ENCODE data around the gene CNIH1. TPM values are rescaled to one million over a fixed set of nuclear protein-coding genes. Genes with fewer than 3 reads are reported as not detected.
"Not testable (repeated sequence)": the region's sequence is repeated elsewhere in the genome, so short reads cannot be mapped to it uniquely, and the experiment has no call there.

The CNIH1 gene
- total RNA-seq, 2 donors from 2014 or later = 51.7 to 56.8 TPM

GRCh38 chr14:54455363-54455762 lies 14.2 kb upstream of the CNIH1 start:
- no peak for DNase-seq (ENCODE audit: low spot score)
- Mint-ChIP-seq H3K27me3 (no peaks in the 10 kb centered on the region), H3K27ac (no peak overlapping the region), H3K4me3 (no peak overlapping the region), H3K36me3 (no peaks in the 10 kb centered on the region), H3K4me1 (ENCODE audit: low read depth in 2 of 2) (no peaks in the 10 kb centered on the region), H3K9me3 (no peaks in the 10 kb centered on the region)
- no peak for ATAC-seq

- not testable (repeated sequence) for H3K4me3 Mint-ChIP-seq; DNase-seq (ENCODE audit: low spot score); H3K27me3 Mint-ChIP-seq; H3K4me1 Mint-ChIP-seq (ENCODE audit: low read depth in 2 of 2); H3K9me3 Mint-ChIP-seq; ATAC-seq; H3K36me3 Mint-ChIP-seq; H3K27ac Mint-ChIP-seq
Observed at GRCh38 chr14:54453990-54454389, 12.8 kb upstream of the CNIH1 start.

DNA sequence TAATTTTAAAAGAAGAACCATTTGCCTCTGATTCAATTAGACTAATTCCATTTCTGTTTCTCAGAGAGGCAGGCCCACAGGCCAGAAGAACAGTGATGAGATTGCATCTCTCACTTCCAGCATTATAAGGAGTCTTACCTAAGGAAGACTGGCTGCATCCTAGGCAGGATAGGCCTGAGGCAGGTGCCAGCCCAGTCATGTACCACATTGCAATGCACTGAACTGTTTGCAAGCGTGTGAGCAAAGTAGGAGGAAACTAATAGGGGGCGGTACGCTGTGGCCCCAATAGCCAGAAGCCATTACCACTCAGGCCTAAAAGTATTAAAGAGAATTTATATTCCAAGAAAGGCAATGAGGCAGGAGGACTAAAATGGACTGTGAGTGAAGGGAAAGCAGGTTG lies 12.1 kb upstream of the CNIH1 start:
- Mint-ChIP-seq H3K36me3 (no peaks in the 10 kb centered on the region), H3K9me3 (no peaks in the 10 kb centered on the region), H3K4me3 (no peak overlapping the region), H3K4me1 (ENCODE audit: low read depth in 2 of 2) (no peaks in the 10 kb centered on the region), H3K27ac (no peak overlapping the region), H3K27me3 (peaks cover 6 to 12% of the 10 kb centered on the region in 2 donors)
- ATAC-seq (no peak), DNase-seq (ENCODE audit: low spot score) (no peak)

DNA sequence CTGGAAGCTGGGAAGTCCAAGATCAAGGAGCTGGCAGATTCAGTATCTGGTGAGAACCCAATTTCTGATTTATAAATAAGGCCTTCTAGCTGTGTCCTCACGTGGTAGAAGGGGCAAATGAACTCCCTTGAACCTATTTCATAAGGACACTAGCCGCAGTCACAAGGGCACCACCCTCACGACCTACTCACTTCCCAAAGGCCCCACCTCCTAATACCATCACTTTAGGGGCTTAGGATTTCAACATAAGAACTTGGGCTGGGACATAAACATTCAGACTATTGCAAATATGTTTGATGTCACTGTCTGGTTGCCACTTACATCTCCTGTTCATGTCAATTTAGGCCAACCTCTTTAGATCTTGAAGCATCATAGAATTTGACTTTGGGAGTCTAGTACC lies 10.8 kb upstream of the CNIH1 start:
- Mint-ChIP-seq H3K4me1 (ENCODE audit: low read depth in 2 of 2) (no peaks in the 10 kb centered on the region), H3K4me3 (no peak overlapping the region), H3K27ac (no peak overlapping the region), H3K27me3 (peaks cover 10 to 18% of the 10 kb centered on the region in 2 donors), H3K9me3 (no peaks in the 10 kb centered on the region), H3K36me3 (no peaks in the 10 kb centered on the region)
- DNase-seq (ENCODE audit: low spot score) (no peak), ATAC-seq (no peak)

DNA sequence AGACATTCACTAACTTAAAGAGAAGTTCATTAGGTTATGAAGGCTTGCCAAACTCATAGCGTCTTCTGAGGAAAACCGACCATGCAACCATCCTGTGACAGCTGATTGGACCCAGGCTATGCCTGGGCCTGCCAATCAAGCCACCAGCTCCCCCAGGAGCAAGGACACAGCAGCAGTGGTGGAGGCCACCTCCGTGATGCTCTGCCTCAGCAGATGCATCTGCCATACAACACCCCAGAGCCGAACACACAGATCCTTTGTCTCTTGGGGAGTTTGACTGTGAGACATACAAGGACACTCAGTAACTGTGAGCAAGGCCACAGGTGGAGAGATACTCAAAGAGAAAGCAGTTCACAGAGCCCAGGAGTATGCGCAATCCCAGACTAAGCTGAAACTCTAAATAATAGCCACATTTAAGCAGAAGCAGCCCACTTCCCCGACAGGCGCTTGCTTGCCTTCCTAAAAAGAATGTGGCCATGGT lies 10.0 kb upstream of the CNIH1 start:
- Mint-ChIP-seq H3K9me3 (no peaks in the 10 kb centered on the region), H3K27ac (no peak overlapping the region), H3K4me1 (ENCODE audit: low read depth in 2 of 2) (no peaks in the 10 kb centered on the region), H3K36me3 (no peaks in the 10 kb centered on the region), H3K4me3 (no peak overlapping the region), H3K27me3 (peaks cover 13 to 20% of the 10 kb centered on the region in 2 donors)
- ATAC-seq (no peak), DNase-seq (ENCODE audit: low spot score) (no peak)

DNA sequence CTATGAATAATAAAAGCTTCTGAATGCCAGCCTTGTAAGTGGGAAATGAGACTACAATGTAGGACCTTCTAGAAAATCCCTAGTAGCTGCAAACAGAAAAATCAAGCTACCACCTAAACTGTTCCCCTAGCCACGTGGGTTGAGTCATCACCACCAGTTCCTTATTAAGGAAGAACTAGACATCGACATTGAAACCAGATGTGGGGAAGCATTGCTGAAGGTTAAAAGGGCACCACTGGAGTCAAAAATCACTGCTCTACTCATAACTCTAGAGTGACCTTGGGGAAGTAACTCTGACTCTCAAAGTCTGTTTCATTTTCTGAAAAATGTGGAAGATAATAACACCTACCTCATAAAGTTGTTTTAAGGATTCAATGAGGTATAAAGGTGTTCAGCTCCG lies 9.4 kb upstream of the CNIH1 start:
- Mint-ChIP-seq H3K9me3 (no peaks in the 10 kb centered on the region), H3K27me3 (peaks cover 15 to 26% of the 10 kb centered on the region in 2 donors), H3K4me1 (ENCODE audit: low read depth in 2 of 2) (no peaks in the 10 kb centered on the region), H3K27ac (no peak overlapping the region), H3K4me3 (no peak overlapping the region), H3K36me3 (no peaks in the 10 kb centered on the region)
- DNase-seq (ENCODE audit: low spot score) (no peak), ATAC-seq (no peak)

DNA sequence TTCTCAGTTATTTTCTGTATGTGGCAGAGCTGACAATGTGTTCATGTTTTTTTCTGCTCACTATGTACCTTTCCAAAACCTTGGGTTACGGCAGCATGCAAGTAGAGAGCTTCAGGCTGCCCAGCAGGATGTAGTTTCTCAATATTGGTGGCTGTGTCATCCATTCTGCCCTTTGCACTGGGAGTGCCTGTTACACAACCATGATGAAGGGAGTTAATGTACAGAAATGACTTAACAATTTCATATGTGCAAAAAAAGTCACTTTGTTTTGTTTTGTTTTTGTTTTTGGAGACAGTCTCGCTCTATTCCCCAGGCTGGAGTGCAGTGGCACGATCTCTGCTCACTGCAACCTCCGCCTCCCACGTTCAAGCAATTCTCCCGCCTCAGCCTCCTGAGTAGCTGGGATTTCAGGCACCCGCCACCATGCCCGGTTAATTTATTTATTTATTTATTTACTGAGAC lies 6.1 kb upstream of the CNIH1 start:
- peaks cover 0 to under 1% of the 10 kb centered on the region in 2 donors for H3K4me1 Mint-ChIP-seq (ENCODE audit: low read depth in 2 of 2)
- no peak overlapping the region for H3K27ac Mint-ChIP-seq
- DNase-seq (ENCODE audit: low spot score) (no peak), ATAC-seq (peak; percentile 81 to 87)
- H3K27me3 Mint-ChIP-seq = peaks cover 20 to 26% of the 10 kb centered on the region in 2 donors
- H3K36me3 Mint-ChIP-seq = no peaks in the 10 kb centered on the region
- no peaks in the 10 kb centered on the region for H3K9me3 Mint-ChIP-seq
- H3K4me3 Mint-ChIP-seq = no peak overlapping the region

GRCh38 chr14:54446161-54446693 lies 5.1 kb upstream of the CNIH1 start:
- Mint-ChIP-seq H3K4me1 (ENCODE audit: low read depth in 2 of 2) (peaks cover 8 to 10% of the 10 kb centered on the region in 2 donors), H3K36me3 (no peaks in the 10 kb centered on the region), H3K27me3 (peaks cover 22 to 26% of the 10 kb centered on the region in 2 donors), H3K27ac (no peak overlapping the region), H3K9me3 (no peaks in the 10 kb centered on the region), H3K4me3 (no peak overlapping the region)
- ATAC-seq (no peak), DNase-seq (ENCODE audit: low spot score) (no peak)

- Mint-ChIP-seq H3K27ac (no peak overlapping the region), H3K9me3 (no peaks in the 10 kb centered on the region), H3K4me3 (no peak overlapping the region), H3K36me3 (no peaks in the 10 kb centered on the region), H3K4me1 (ENCODE audit: low read depth in 2 of 2) (peaks cover 17 to 19% of the 10 kb centered on the region in 2 donors), H3K27me3 (peaks cover 22 to 26% of the 10 kb centered on the region in 2 donors)
- ATAC-seq (no peak), DNase-seq (ENCODE audit: low spot score) (no peak)
Observed at GRCh38 chr14:54444681-54445080, 3.5 kb upstream of the CNIH1 start.

DNA sequence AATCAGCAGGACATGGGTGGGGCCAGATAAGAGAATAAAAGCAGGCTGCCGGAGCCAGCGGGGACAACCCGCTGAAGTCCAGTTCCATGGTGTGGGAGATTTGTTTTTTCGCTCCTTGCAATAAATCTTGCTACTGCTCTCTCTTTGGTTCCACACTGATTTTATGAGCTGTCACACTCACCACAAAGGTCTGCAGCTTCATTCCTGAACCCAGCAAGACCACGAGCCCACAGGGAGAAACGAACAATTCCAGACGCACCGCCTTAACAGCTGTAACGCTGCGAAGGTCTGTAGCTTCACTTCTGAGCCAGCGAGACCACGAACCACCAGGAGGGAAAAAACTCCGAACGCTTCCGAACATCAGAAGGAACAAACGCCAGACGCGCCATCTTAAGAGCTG lies 2.8 kb upstream of the CNIH1 start:
- ATAC-seq = no peak
- peaks cover 19 to 21% of the 10 kb centered on the region in 2 donors for H3K27me3 Mint-ChIP-seq
- no peak for DNase-seq (ENCODE audit: low spot score)
- H3K36me3 Mint-ChIP-seq = no peaks in the 10 kb centered on the region
- H3K4me1 Mint-ChIP-seq (ENCODE audit: low read depth in 2 of 2) = peaks cover 24% of the 10 kb centered on the region in 2 donors
- no peak overlapping the region for H3K27ac Mint-ChIP-seq
- H3K4me3 Mint-ChIP-seq = no peak overlapping the region
- no peaks in the 10 kb centered on the region for H3K9me3 Mint-ChIP-seq

DNA sequence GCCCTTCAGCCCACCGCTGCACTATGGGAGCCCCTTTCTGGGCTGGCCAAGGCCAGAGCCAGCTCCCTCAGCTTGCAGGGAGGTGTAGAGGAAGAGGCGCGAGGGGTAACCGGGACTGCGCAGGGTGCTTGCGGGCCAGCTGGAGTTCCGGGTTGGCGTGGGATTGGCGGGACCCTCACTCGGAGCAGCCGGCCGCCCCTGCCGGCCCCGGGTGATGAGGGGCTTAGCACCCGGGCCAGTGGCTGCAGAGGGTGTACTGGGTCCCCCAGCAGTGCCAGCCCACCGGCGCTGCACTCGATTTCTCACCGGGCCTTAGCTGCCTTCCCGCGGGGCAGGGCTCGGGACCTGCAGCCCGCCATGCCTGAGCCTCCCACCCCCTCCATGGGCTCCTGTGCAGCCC lies 1.8 kb upstream of the CNIH1 start:
- H3K27ac Mint-ChIP-seq; H3K9me3 Mint-ChIP-seq; DNase-seq (ENCODE audit: low spot score); H3K4me3 Mint-ChIP-seq; ATAC-seq; H3K36me3 Mint-ChIP-seq: not testable (repeated sequence)
- Mint-ChIP-seq H3K4me1 (ENCODE audit: low read depth in 2 of 2) (peaks cover 28 to 29% of the 10 kb centered on the region in 2 donors), H3K27me3 (peaks cover 11 to 14% of the 10 kb centered on the region in 2 donors)

GRCh38 chr14:54440476-54440872 lies 700 bp downstream of the CNIH1 start:
- peak overlapping the region; percentile 85 to 86 for H3K27ac Mint-ChIP-seq
- H3K4me3 Mint-ChIP-seq = peak overlapping the region; percentile 89
- H3K4me1 Mint-ChIP-seq (ENCODE audit: low read depth in 2 of 2) = peaks cover 38 to 48% of the 10 kb centered on the region in 2 donors
- peaks cover 0 to 7% of the 10 kb centered on the region in 2 donors for H3K27me3 Mint-ChIP-seq
- no peak for DNase-seq (ENCODE audit: low spot score)
- H3K36me3 Mint-ChIP-seq = peaks cover 6% of the 10 kb centered on the region
- no peak for ATAC-seq
- no peaks in the 10 kb centered on the region for H3K9me3 Mint-ChIP-seq

GRCh38 chr14:54440037-54440436 lies 1.1 kb downstream of the CNIH1 start:
- DNase-seq (ENCODE audit: low spot score) = no peak
- H3K27me3 Mint-ChIP-seq = peaks cover 0 to 7% of the 10 kb centered on the region in 2 donors
- H3K4me1 Mint-ChIP-seq (ENCODE audit: low read depth in 2 of 2) = peaks cover 43 to 52% of the 10 kb centered on the region in 2 donors
- H3K4me3 Mint-ChIP-seq = peak overlapping the region; percentile 89
- H3K9me3 Mint-ChIP-seq = no peaks in the 10 kb centered on the region
- H3K36me3 Mint-ChIP-seq = peaks cover 9% of the 10 kb centered on the region
- ATAC-seq = no peak
- peak overlapping the region; percentile 85 to 86 for H3K27ac Mint-ChIP-seq

DNA sequence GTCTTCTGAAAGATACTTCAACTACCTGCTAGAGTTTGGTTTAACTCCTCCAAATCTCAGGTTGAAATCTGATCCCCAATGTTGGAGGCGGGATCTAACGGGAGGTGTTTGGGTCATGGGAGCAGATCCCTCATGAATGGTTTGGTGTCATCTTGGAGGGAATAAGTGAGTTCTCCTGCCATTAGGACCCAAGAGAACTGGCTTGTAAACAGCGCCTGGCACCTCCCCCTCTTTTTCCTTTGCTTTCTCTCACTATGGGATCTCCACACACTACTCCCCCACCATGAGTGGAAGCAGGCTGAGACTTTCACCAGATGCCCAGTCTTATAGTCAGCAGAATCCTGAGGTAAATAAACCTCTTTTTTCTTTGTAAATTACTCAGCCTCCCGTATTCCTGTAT lies 2.5 kb downstream of the CNIH1 start:
- H3K27me3 Mint-ChIP-seq = peaks cover 0 to 2% of the 10 kb centered on the region in 2 donors
- H3K4me3 Mint-ChIP-seq = no peak overlapping the region
- H3K27ac Mint-ChIP-seq = no peak overlapping the region
- no peak for DNase-seq (ENCODE audit: low spot score)
- peaks cover 46 to 56% of the 10 kb centered on the region in 2 donors for H3K4me1 Mint-ChIP-seq (ENCODE audit: low read depth in 2 of 2)
- no peaks in the 10 kb centered on the region for H3K9me3 Mint-ChIP-seq
- no peak for ATAC-seq
- H3K36me3 Mint-ChIP-seq = peaks cover 19% of the 10 kb centered on the region

GRCh38 chr14:54437954-54438353 lies 3.2 kb downstream of the CNIH1 start:
- H3K9me3 Mint-ChIP-seq; H3K4me3 Mint-ChIP-seq; ATAC-seq; DNase-seq (ENCODE audit: low spot score); H3K27ac Mint-ChIP-seq; H3K27me3 Mint-ChIP-seq: not testable (repeated sequence)
- Mint-ChIP-seq H3K4me1 (ENCODE audit: low read depth in 2 of 2) (peaks cover 46 to 56% of the 10 kb centered on the region in 2 donors), H3K36me3 (peaks cover 19% of the 10 kb centered on the region)
